SK-N-SH (cell line): ENCODE measurements around the gene TFAP2B. TPM values are rescaled to one million over a fixed set of nuclear protein-coding genes. Genes with fewer than 3 reads are reported as not detected.

Experiments
- CTCF ChIA-PET: fragments of 300-600, 350-600 bp; formaldehyde crosslinking; extraction: SDS; loops from one replicate; lab custom pipeline; 2021; lab: Yijun Ruan, JAX
- POLR2A ChIA-PET: fragments of 350-600 bp; sonication (Branson Sonifier 250); formaldehyde crosslinking; extraction: SDS; loops from one replicate; lab custom pipeline; 2020; ENCODE audit warnings: antibody characterized with exemption, inconsistent platforms; lab: Yijun Ruan, JAX
- DNase-seq: peaks from one replicate; pipeline ENCODE4 v3.0.0; 2012
- H2AFZ ChIP-seq: fragments of 200-600 bp; sonication (generic); 2 replicates; pipeline ENCODE4 v1.8.1; 2016; ENCODE audit warnings: antibody characterized with exemption, mild to moderate bottlenecking, low read depth
- H3F3A ChIP-seq: fragments of 200-600 bp; sonication (generic); replicated peaks from 2 replicates; pipeline ENCODE3; 2016; ENCODE audit warnings: antibody characterized with exemption, mild to moderate bottlenecking; ENCODE audit not compliant: insufficient read depth
- H3K27ac ChIP-seq, 2 experiments: fragments of 200-500 bp in 1 of 2; fragments of 200-600 bp in 1 of 2; sonication (Bioruptor generic) in 1 of 2; sonication (generic), shearing (Covaris generic) in 1 of 2; 2 replicates each; pipeline versions ENCODE4 v1.5.1 to v1.6.1; 2014 to 2016; ENCODE audit warnings: low read depth in 2 of 2, inconsistent platforms in 1 of 2, low read length in 1 of 2, mild to moderate bottlenecking in 1 of 2, mixed read lengths in 1 of 2
- H3K27me3 ChIP-seq: fragments of 200-600 bp; sonication (generic), shearing (Covaris generic); 2 replicates; pipeline ENCODE4 v1.6.1; 2016; ENCODE audit warnings: mixed run types; ENCODE audit not compliant: insufficient read depth
- H3K36me3 ChIP-seq, 2 experiments: fragments of 200-500 bp in 1 of 2; fragments of 200-600 bp in 1 of 2; sonication (Bioruptor generic) in 1 of 2; sonication (generic) in 1 of 2; replicated peaks in 1 of 2; 2 replicates each; pipeline versions ENCODE3 to v1.5.1; 2014 to 2016; ENCODE audit warnings: low read length in 1 of 2, mild to moderate bottlenecking in 1 of 2; ENCODE audit not compliant: insufficient read depth in 2 of 2, control insufficient read depth in 1 of 2
- H3K4me1 ChIP-seq, 2 experiments: fragments of 200-500 bp in 1 of 2; fragments of 200-600 bp in 1 of 2; sonication (Bioruptor generic) in 1 of 2; sonication (generic), shearing (Covaris generic) in 1 of 2; 2 replicates each; pipeline versions ENCODE4 v1.5.1 to v1.6.1; 2014 to 2016; ENCODE audit warnings: low read depth in 1 of 2, low read length in 1 of 2, mixed run types in 1 of 2; ENCODE audit not compliant: insufficient read depth in 2 of 2, control insufficient read depth in 1 of 2
- H3K4me2 ChIP-seq: fragments of 200-600 bp; sonication (generic), shearing (Covaris generic); 2 replicates; pipeline ENCODE4 v1.6.1; 2017; ENCODE audit warnings: mixed run types
- H3K4me3 ChIP-seq, 2 experiments: fragments of 200-500 bp in 1 of 2; fragments of 200-600 bp in 1 of 2; sonication (Bioruptor generic) in 1 of 2; sonication (generic), shearing (Covaris generic) in 1 of 2; 2 replicates each; pipeline versions ENCODE4 v1.5.1 to v1.8.1; 2014 to 2016; ENCODE audit warnings: low read depth in 2 of 2, inconsistent platforms in 1 of 2, low read length in 1 of 2, mild to moderate bottlenecking in 1 of 2, mixed read lengths in 1 of 2, moderate library complexity in 1 of 2
- H3K79me2 ChIP-seq: fragments of 200-600 bp; sonication (generic); 2 replicates; pipeline ENCODE4 v1.8.1; 2017; ENCODE audit warnings: mild to moderate bottlenecking; ENCODE audit not compliant: insufficient read depth
- H3K9ac ChIP-seq: fragments of 200-600 bp; sonication (generic); 2 replicates; pipeline ENCODE4 v1.6.1; 2017; ENCODE audit warnings: mixed run types
- H3K9me2 ChIP-seq: fragments of 200-600 bp; sonication (generic); 2 replicates; pipeline ENCODE4 v1.6.1; 2017; ENCODE audit warnings: mixed run types
- H3K9me3 ChIP-seq: fragments of 200-600 bp; sonication (generic); 2 replicates; pipeline ENCODE4 v1.6.1; 2017; ENCODE audit warnings: mixed run types, mild to moderate bottlenecking, moderate library complexity
- H4K20me1 ChIP-seq: fragments of 200-600 bp; sonication (generic); 2 replicates; pipeline ENCODE4 v1.6.1; 2017; ENCODE audit warnings: mild to moderate bottlenecking, mixed run types; ENCODE audit not compliant: insufficient read depth
- CHD2 ChIP-seq: fragments of 150-350 bp; IDR thresholded peaks from 2 replicates; pipeline ENCODE4 v1.6.1; 2018; ENCODE audit warnings: low read length; ENCODE audit not compliant: partially characterized antibody
- ELF1 ChIP-seq: IDR thresholded peaks from 2 replicates; pipeline ENCODE4 v1.4.0; 2012
- EP300 ChIP-seq, 2 experiments: IDR thresholded peaks; 2 replicates each; pipeline versions ENCODE4 v1.4.0 to v1.6.1; 2012; ENCODE audit warnings: borderline replicate concordance in 1 of 2, low read depth in 1 of 2, low read length in 1 of 2
- EZH2phosphoT487 ChIP-seq: fragments of 200-600 bp; sonication (generic); IDR thresholded peaks from 2 replicates; pipeline ENCODE4 v1.6.1; 2017; ENCODE audit warnings: low read depth, mixed run types, mild to moderate bottlenecking, antibody characterized with exemption, moderate library complexity, borderline replicate concordance
- FOXM1 ChIP-seq: IDR thresholded peaks from 2 replicates; pipeline ENCODE4 v1.4.0; 2012; ENCODE audit warnings: low read depth, mild to moderate bottlenecking
- GABPA ChIP-seq: IDR thresholded peaks from 2 replicates; pipeline ENCODE4 v1.4.0; 2012; ENCODE audit warnings: low read depth, mild to moderate bottlenecking
- GATA2 ChIP-seq: sonication (generic); formaldehyde crosslinking; IDR thresholded peaks from 2 replicates; pipeline ENCODE4 v1.5.0; 2020; ENCODE audit warnings: mild to moderate bottlenecking, missing genetic modification reagents
- IRF3 ChIP-seq: fragments of 150-350 bp; IDR thresholded peaks from 2 replicates; pipeline ENCODE4 v1.6.1; 2016; ENCODE audit warnings: mild to moderate bottlenecking, low read depth, low read length
- JUND ChIP-seq: IDR thresholded peaks from 2 replicates; pipeline ENCODE4 v1.4.0; 2012
- MAX ChIP-seq: IDR thresholded peaks from 2 replicates; pipeline ENCODE4 v1.4.0; 2012; ENCODE audit warnings: low read depth
- MEF2A ChIP-seq: IDR thresholded peaks from 2 replicates; pipeline ENCODE4 v1.4.0; 2012; ENCODE audit warnings: low read depth, borderline replicate concordance
- MXI1 ChIP-seq: IDR thresholded peaks from 2 replicates; pipeline ENCODE4 v1.6.1; 2012; ENCODE audit warnings: mild to moderate bottlenecking, low read depth, low read length, improper control_type of control experiment
- PBX3 ChIP-seq: IDR thresholded peaks from 2 replicates; pipeline ENCODE4; 2012
- POLR2AphosphoS5 ChIP-seq: IDR thresholded peaks from 2 replicates; pipeline ENCODE4 v1.6.1; 2012; ENCODE audit warnings: low read depth, low read length
- RFX5 ChIP-seq: IDR thresholded peaks from 2 replicates; pipeline ENCODE4 v1.6.1; 2012; ENCODE audit warnings: mild to moderate bottlenecking, improper control_type of control experiment, low read length
- RXRA ChIP-seq: IDR thresholded peaks from 2 replicates; pipeline ENCODE4 v1.4.0; 2012; ENCODE audit warnings: low read depth, mild to moderate bottlenecking, borderline replicate concordance
- SMC3 ChIP-seq: IDR thresholded peaks from 2 replicates; pipeline ENCODE4 v1.6.1; 2012; ENCODE audit warnings: low read depth, low read length, improper control_type of control experiment
- TAF1 ChIP-seq: IDR thresholded peaks from 2 replicates; pipeline ENCODE4 v1.6.1; 2012; ENCODE audit warnings: low read depth, mild to moderate bottlenecking, low read length, moderate library complexity, borderline replicate concordance
- USF1 ChIP-seq: IDR thresholded peaks from 2 replicates; pipeline ENCODE4 v1.4.0; 2012; ENCODE audit warnings: low read depth, borderline replicate concordance
- ZBTB33 ChIP-seq: IDR thresholded peaks from 2 replicates; pipeline ENCODE4 v1.4.0; 2012; ENCODE audit warnings: low read depth, borderline replicate concordance
- WGBS: methylation state at CpG from one replicate; pipeline ENCODE4 v1.1.6; 2017; ENCODE audit warnings: low lambda C conversion rate; 5-methylcytosine and 5-hydroxymethylcytosine counted together
- polyA plus RNA-seq, 3 experiments: library from polyadenylated mRNA; depleted of rRNA; stranded (reverse); fragments of >200 nt; gene quantifications; 2 replicates each; pipeline ENCODE4 v1.2.3, GENCODE V29; 2012

The TFAP2B gene
- polyA plus RNA-seq, 1 of the 3 experiments (the other 2 are of a cell fraction) = 1.1 TPM

- H3K27ac ChIP-seq = no peak overlapping the region
- H3K9me2 ChIP-seq = no peaks in the 10 kb centered on the region
- no peaks in the 10 kb centered on the region; the same call in 1 of the 2 replicates for H3K27me3 ChIP-seq
- 70% methylated on average over 20 of the region's 20 CpGs for WGBS
- ChIA-PET POLR2A (no interaction called here), CTCF (interaction anchor here (0.9 to 2.5 kb wide), 4 partner anchors 15 to 1206 kb away, joined by 3 to 11 read pairs (median 5); no protein-coding TSS in a partner anchor)
- H3K79me2 ChIP-seq = no peaks in the 10 kb centered on the region
- peaks cover 0 to 42% of the 10 kb centered on the region in 2 experiments for H3K36me3 ChIP-seq
- no peak for TF ChIP-seq SMC3
- TF ChIP-seq TAF1 = no peak
- TF ChIP-seq ELF1 = no peak
- TF ChIP-seq FOXM1 = no peak
- no peak for TF ChIP-seq GATA2 (CRISPR knock-in tag)
- no peak for TF ChIP-seq CHD2
- TF ChIP-seq POLR2AphosphoS5 = no peak
- no peak for TF ChIP-seq PBX3
- TF ChIP-seq MXI1 = no peak
- TF ChIP-seq MEF2A = no peak
- no peak for TF ChIP-seq JUND
- TF ChIP-seq EP300 (IDR thresholded peaks at IDR 0.05; ENCODE audit: borderline replicate concordance in 1 of 2, low read depth in 1 of 2, low read length in 1 of 2) = no peak
- no peak for TF ChIP-seq GABPA
- TF ChIP-seq EZH2phosphoT487 = no peak
- no peak for TF ChIP-seq RFX5
- no peak for TF ChIP-seq USF1
- no peak for TF ChIP-seq MAX
- TF ChIP-seq ZBTB33 = no peak
- no peak for TF ChIP-seq RXRA
- no peak for TF ChIP-seq IRF3
- H3K9ac ChIP-seq = no peak overlapping the region
- H3K4me2 ChIP-seq = no peak overlapping the region
- no peaks in the 10 kb centered on the region for H3K9me3 ChIP-seq
- no peak for DNase-seq
- no peaks in the 10 kb centered on the region for H3F3A ChIP-seq
- H3K4me3 ChIP-seq = no peak overlapping the region
- H2AFZ ChIP-seq = no peak overlapping the region
- no peaks in the 10 kb centered on the region for H4K20me1 ChIP-seq
- peaks cover 0 to 17% of the 10 kb centered on the region in 2 experiments; a peak in 2 of 4 replicates for H3K4me1 ChIP-seq
These were observed 25.2 kb downstream of the TFAP2B start for GRCh38 chr6:50843842-50844241.
